K562 (cell line): ENCODE results near the gene BMI1. TPM values are rescaled to one million over a fixed set of nuclear protein-coding genes. Genes with fewer than 3 reads are reported as not detected.

Experiments used
- ARID3B ChIP-seq: fragments of 250-450 bp; sonication (Bioruptor Pico); IDR thresholded peaks from 2 replicates; pipeline ENCODE4 v1.4.0; 2020; ENCODE audit warnings: borderline replicate concordance
- CCNT2 ChIP-seq: IDR thresholded peaks from 2 replicates; pipeline ENCODE4 v1.6.1; 2011; ENCODE audit warnings: borderline replicate concordance, low read depth, mild to moderate bottlenecking, moderate library complexity, mixed read lengths, low read length; ENCODE audit not compliant: insufficient read length; ENCODE audit errors: extremely low read depth
- HMGN3 ChIP-seq: IDR thresholded peaks from 2 replicates; pipeline ENCODE4 v1.6.1; 2011; ENCODE audit warnings: borderline replicate concordance, low read depth, mild to moderate bottlenecking, mixed read lengths, low read length; ENCODE audit not compliant: insufficient read length; ENCODE audit errors: extremely low read depth
- NCOA2 ChIP-seq, 2 experiments: fragments of 450-650 bp; IDR thresholded peaks; 2 replicates each; pipeline ENCODE4 v1.6.1; 2018; ENCODE audit warnings: mild to moderate bottlenecking in 2 of 2, moderate library complexity in 1 of 2; ENCODE audit not compliant: partially characterized antibody in 2 of 2
- PTRF ChIP-seq: fragments of 450-650 bp; IDR thresholded peaks from 2 replicates; pipeline ENCODE4 v1.6.1; 2016; ENCODE audit warnings: mild to moderate bottlenecking, missing genetic modification characterization, missing compliant biosample characterization
- RBFOX2 ChIP-seq: fragments of 200-400 bp; formaldehyde crosslinking; IDR thresholded peaks from 2 replicates; pipeline ENCODE4 v1.6.1; 2017; ENCODE audit warnings: low read depth, mild to moderate bottlenecking, low read length, moderate library complexity
- RNF2 ChIP-seq: sonication (generic); IDR thresholded peaks from 2 replicates; pipeline ENCODE4 v1.6.1; 2016
- SMARCB1 ChIP-seq: IDR thresholded peaks from 2 replicates; pipeline ENCODE4 v1.6.1; 2011; ENCODE audit warnings: improper control_type of control experiment, low read depth; ENCODE audit not compliant: insufficient read length
- SNRNP70 ChIP-seq: fragments of 200-400 bp; formaldehyde crosslinking; optimal IDR thresholded peaks from 2 replicates; pipeline ENCODE3; 2017; ENCODE audit warnings: low read depth, low read length
- TBP ChIP-seq: optimal IDR thresholded peaks from 2 replicates; pipeline ENCODE3; 2011; ENCODE audit warnings: low read depth, low read length, improper control_type of control experiment
- THAP12 ChIP-seq: fragments of 250-450 bp; sonication (Bioruptor Pico); IDR thresholded peaks from 2 replicates; pipeline ENCODE4 v1.9.0; 2021; ENCODE audit warnings: mild to moderate bottlenecking, inconsistent platforms
- polyA plus RNA-seq, 8 experiments: library from polyadenylated mRNA; depleted of rRNA in 4 of 8; stranded (reverse) in 5 of 8; unstranded in 3 of 8; fragments of >200 nt; fragmentation: Nextera tagmentation in 2 of 8; fragmentation: Illumina TruSeq in 1 of 8; extraction: Ambion mirVana in 2 of 8; extraction: Trizol in 1 of 8; gene quantifications; 2 replicates each; pipeline versions ENCODE4 v1.2.1 to v1.2.3, GENCODE V29; 2011 to 2014; ENCODE audit warnings: inconsistent platforms in 1 of 8, missing spikeins in 1 of 8
- total RNA-seq, 7 experiments: library from RNA; depleted of rRNA in 6 of 7; stranded (reverse); fragments of >200 nt in 6 of 7; fragmentation: Illumina TruSeq in 2 of 7; extraction: Trizol in 2 of 7; gene quantifications; 2 replicates each; pipeline versions ENCODE4 v1.2.1 to v1.2.3, GENCODE V29; 2011 to 2021; ENCODE audit warnings: low replicate concordance in 1 of 7
- TF ChIP-seq, protein P1 (sequence below): fragments of 250-450 bp; sonication (Bioruptor Pico); IDR thresholded peaks from 2 replicates; pipeline ENCODE4 v1.8.0; 2022; ENCODE audit warnings: inconsistent platforms
- TF ChIP-seq, protein P2 (sequence below): sonication (generic); formaldehyde crosslinking; IDR thresholded peaks from 2 replicates; pipeline ENCODE4 v1.8.0; 2022; ENCODE audit warnings: mild to moderate bottlenecking, missing genetic modification reagents
- TF ChIP-seq, protein P3 (sequence below): fragments of 250-450 bp; sonication (Bioruptor Pico); IDR thresholded peaks from 2 replicates; pipeline ENCODE4 v1.8.0; 2021; ENCODE audit warnings: mild to moderate bottlenecking, moderate library complexity

The BMI1 gene
- total and polyA plus RNA-seq, 9 of the 15 experiments (the other 6 are each of a cell fraction or from before 2014, with no cell fraction given) = 21.4 to 103 (median 70.8) TPM

DNA sequence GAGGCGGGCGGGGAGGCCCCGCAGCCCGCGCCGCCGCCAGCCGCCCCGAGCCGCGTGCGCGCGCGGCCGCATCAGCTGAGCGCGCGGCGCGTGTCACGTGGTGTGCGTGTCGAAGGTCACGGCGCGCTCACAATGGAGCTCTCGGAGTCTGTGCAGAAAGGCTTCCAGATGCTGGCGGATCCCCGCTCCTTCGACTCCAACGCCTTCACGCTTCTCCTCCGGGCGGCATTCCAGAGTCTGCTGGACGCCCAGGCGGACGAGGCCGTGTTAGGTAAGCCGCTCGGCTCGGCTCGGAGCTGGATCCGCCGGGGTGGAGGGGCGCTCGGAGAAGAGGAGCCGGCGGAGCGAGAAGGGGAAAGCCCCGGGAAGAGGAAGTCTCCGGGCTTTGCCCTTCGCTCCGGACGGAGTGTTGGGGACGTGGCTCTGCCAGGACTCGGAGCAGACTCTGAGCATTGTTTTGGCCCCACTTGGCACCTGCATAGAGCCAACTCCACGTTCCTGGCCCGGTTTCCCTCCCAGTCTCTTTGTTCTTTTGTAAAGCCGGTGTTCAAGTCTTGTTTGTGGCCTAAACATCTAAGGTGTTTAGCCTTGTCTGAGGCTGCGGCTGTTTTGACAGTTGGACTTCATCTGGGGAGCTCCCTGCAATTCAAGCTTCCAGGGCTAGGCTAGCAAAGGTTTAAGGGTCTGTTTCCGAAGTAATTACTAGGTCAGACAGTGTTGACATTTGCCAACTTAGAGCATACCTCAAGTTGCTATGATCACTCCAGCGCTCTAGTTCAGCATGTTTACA is 4.4 kb upstream of the BMI1 start, which contains the start of gene COMMD3 (continued):
- TF ChIP-seq, protein P1, sequence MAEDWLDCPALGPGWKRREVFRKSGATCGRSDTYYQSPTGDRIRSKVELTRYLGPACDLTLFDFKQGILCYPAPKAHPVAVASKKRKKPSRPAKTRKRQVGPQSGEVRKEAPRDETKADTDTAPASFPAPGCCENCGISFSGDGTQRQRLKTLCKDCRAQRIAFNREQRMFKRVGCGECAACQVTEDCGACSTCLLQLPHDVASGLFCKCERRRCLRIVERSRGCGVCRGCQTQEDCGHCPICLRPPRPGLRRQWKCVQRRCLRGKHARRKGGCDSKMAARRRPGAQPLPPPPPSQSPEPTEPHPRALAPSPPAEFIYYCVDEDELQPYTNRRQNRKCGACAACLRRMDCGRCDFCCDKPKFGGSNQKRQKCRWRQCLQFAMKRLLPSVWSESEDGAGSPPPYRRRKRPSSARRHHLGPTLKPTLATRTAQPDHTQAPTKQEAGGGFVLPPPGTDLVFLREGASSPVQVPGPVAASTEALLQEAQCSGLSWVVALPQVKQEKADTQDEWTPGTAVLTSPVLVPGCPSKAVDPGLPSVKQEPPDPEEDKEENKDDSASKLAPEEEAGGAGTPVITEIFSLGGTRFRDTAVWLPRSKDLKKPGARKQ (CRISPR knock-in tag) = no peak
- TF ChIP-seq SMARCB1 (no peak), RBFOX2 (peak; percentile 93), NCOA2 (IDR thresholded peaks at IDR 0.05; ENCODE audit: partially characterized antibody in 2 of 2) (no peak), THAP12 (CRISPR knock-in tag) (no peak; the same call in 1 of the 2 replicates), CCNT2 (peak; percentile 77), RNF2 (peak; percentile 65; the same call in 1 of the 2 replicates), ARID3B (CRISPR knock-in tag) (no peak), PTRF (tag) (no peak), TBP (peak; percentile 88), HMGN3 (peak; percentile 63), SNRNP70 (no peak)
- TF ChIP-seq, protein P2, sequence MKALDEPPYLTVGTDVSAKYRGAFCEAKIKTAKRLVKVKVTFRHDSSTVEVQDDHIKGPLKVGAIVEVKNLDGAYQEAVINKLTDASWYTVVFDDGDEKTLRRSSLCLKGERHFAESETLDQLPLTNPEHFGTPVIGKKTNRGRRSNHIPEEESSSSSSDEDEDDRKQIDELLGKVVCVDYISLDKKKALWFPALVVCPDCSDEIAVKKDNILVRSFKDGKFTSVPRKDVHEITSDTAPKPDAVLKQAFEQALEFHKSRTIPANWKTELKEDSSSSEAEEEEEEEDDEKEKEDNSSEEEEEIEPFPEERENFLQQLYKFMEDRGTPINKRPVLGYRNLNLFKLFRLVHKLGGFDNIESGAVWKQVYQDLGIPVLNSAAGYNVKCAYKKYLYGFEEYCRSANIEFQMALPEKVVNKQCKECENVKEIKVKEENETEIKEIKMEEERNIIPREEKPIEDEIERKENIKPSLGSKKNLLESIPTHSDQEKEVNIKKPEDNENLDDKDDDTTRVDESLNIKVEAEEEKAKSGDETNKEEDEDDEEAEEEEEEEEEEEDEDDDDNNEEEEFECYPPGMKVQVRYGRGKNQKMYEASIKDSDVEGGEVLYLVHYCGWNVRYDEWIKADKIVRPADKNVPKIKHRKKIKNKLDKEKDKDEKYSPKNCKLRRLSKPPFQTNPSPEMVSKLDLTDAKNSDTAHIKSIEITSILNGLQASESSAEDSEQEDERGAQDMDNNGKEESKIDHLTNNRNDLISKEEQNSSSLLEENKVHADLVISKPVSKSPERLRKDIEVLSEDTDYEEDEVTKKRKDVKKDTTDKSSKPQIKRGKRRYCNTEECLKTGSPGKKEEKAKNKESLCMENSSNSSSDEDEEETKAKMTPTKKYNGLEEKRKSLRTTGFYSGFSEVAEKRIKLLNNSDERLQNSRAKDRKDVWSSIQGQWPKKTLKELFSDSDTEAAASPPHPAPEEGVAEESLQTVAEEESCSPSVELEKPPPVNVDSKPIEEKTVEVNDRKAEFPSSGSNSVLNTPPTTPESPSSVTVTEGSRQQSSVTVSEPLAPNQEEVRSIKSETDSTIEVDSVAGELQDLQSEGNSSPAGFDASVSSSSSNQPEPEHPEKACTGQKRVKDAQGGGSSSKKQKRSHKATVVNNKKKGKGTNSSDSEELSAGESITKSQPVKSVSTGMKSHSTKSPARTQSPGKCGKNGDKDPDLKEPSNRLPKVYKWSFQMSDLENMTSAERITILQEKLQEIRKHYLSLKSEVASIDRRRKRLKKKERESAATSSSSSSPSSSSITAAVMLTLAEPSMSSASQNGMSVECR (CRISPR knock-in tag) = peak; percentile 48; the same call in 1 of the 2 replicates
- TF ChIP-seq, protein P3, sequence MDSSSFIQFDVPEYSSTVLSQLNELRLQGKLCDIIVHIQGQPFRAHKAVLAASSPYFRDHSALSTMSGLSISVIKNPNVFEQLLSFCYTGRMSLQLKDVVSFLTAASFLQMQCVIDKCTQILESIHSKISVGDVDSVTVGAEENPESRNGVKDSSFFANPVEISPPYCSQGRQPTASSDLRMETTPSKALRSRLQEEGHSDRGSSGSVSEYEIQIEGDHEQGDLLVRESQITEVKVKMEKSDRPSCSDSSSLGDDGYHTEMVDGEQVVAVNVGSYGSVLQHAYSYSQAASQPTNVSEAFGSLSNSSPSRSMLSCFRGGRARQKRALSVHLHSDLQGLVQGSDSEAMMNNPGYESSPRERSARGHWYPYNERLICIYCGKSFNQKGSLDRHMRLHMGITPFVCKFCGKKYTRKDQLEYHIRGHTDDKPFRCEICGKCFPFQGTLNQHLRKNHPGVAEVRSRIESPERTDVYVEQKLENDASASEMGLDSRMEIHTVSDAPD (CRISPR knock-in tag) = no peak
